Pancreas (tissue), 10 donors: ENCODE measurements around the gene PDGFA. TPM values are rescaled to one million over a fixed set of nuclear protein-coding genes. Genes with fewer than 3 reads are reported as not detected.

ENCODE experiments used
- ATAC-seq, 4 donors: fragments of 200-7000 bp; cut with Tn5 transposase; one replicate each; pipeline versions ENCODE4 v1.8.0 to v1.9.1; 2020; ENCODE audit warnings: mild to moderate bottlenecking in 4 of 4, moderate library complexity in 4 of 4
- DNase-seq, 6 donors: peaks; one replicate each; pipeline ENCODE4 v3.0.0-alpha.2; 2020
- FAIRE-seq: peaks from 2 replicates; lab custom pipeline; 2012; peaks lifted over from hg19 to GRCh38; lab: Jason Lieb, UNC
- H3K27ac ChIP-seq, 4 donors: fragments of 200-600 bp; sonication (generic); 1 replicate in 3 of 4; 2 replicates in 1 of 4; pipeline versions ENCODE4 v1.5.0 to v1.8.0; 2020
- H3K27me3 ChIP-seq, 4 donors: fragments of 200-600 bp; one replicate each; pipeline ENCODE4 v1.8.0; 2021
- H3K36me3 ChIP-seq, 3 donors: fragments of 200-600 bp; sonication (generic) in 1 of 3; one replicate each; pipeline versions ENCODE4 v1.5.0 to v1.8.0; 2020 to 2021
- H3K4me1 ChIP-seq, 3 donors: fragments of 200-600 bp; one replicate each; pipeline ENCODE4 v1.8.0; 2021
- H3K4me3 ChIP-seq, 4 donors: fragments of 200-600 bp; sonication (generic) in 2 of 4; one replicate each; pipeline versions ENCODE4 v1.5.0 to v1.8.0; 2020 to 2021
- H3K9me3 ChIP-seq, 4 donors: fragments of 200-600 bp; one replicate each; pipeline ENCODE4 v1.8.0; 2021
- CTCF ChIP-seq, 4 donors: fragments of 200-600 bp; sonication (generic) in 3 of 4; IDR thresholded peaks; one replicate each; pipeline versions ENCODE4 v1.5.0 to v1.8.0; 2021; ENCODE audit warnings: antibody characterized with exemption in 4 of 4
- WGBS, 2 donors: extraction: QIAGEN DNeasy Blood & Tissue Kit; methylation state at CpG; one replicate each; pipeline ENCODE4 v1.1.7; 2013; 5-methylcytosine and 5-hydroxymethylcytosine counted together
- intact Hi-C, 3 donors: fragments of 100-400 bp; cut with DNase I; formaldehyde crosslinking; loops; one replicate each; pipeline versions ENCODE4 v1.11.1 to v1.14.2; 2022
- polyA plus RNA-seq, 2 donors: library from polyadenylated mRNA; stranded (reverse); fragments of 200-250 nt; gene quantifications; one replicate each; pipeline ENCODE4 v1.2.3, GENCODE V29; 2013
- total RNA-seq, 6 donors: library from RNA; stranded (reverse); fragmentation: NEBNext Ultra II Directional in 4 of 6; extraction: Animal tissue kit (Norgen Biotek cat#: 25700) in 4 of 6; gene quantifications; one replicate each; pipeline versions ENCODE4 v1.2.1 to v1.2.4, GENCODE V29; 2021 to 2023
- donor health status: healthy with polysubstance abuse.
- donor health status: DM: no; HTN: no; CAD: no; lungs with moderate emphysema.
- donor health status: DM: no; HTN: no; CAD: no.
- donor health status: control.
- donor health status: control.
- donor health status: Bipolar disorder and iron deficiency.
- donor health status: DM: yes; HTN: yes; CAD: no.
- donor health status: DM: no; HTN: no; CAD: no.
- donor health status: DM: no; HTN: no; CAD: no.
- donor health status: DM: yes; HTN: yes; CAD: no.

PDGFA gene
- total and polyA plus RNA-seq, 8 donors, result 53.3 to 175 (median 65.6) TPM

GRCh38 chr7:474605-475424 lies 44.8 kb downstream of the PDGFA start:
- no peaks in the 10 kb centered on the region for H3K9me3 ChIP-seq
- 88 to 92% methylated on average over 23 of the region's 23 CpGs for WGBS, 2 donors
- TF ChIP-seq CTCF (IDR thresholded peaks at IDR 0.05), result no peak
- no peaks in the 10 kb centered on the region for H3K27me3 ChIP-seq
- no peaks in the 10 kb centered on the region for H3K4me1 ChIP-seq
- H3K36me3 ChIP-seq, result no peaks in the 10 kb centered on the region
- intact Hi-C loops, result no loop called here
- ATAC-seq, result no peak
- H3K4me3 ChIP-seq, result no peak overlapping the region
- no peak overlapping the region for H3K27ac ChIP-seq
- FAIRE-seq, result no peak
- DNase-seq, result peak in 2 of 6 donors; percentile 19 to 27

GRCh38 chr7:473870-474604 lies 45.6 kb downstream of the PDGFA start:
- no peak overlapping the region for H3K4me3 ChIP-seq
- intact Hi-C loops, result no loop called here
- H3K4me1 ChIP-seq, result no peaks in the 10 kb centered on the region
- no peak overlapping the region for H3K27ac ChIP-seq
- TF ChIP-seq CTCF (IDR thresholded peaks at IDR 0.05), result no peak
- ATAC-seq (no peak), DNase-seq (peak in 1 of 6 donors; percentile 27), FAIRE-seq (no peak)
- H3K9me3 ChIP-seq, result no peaks in the 10 kb centered on the region
- H3K36me3 ChIP-seq, result no peaks in the 10 kb centered on the region
- 82 to 85% methylated on average over 14 of the region's 14 CpGs for WGBS, 2 donors
- H3K27me3 ChIP-seq, result no peaks in the 10 kb centered on the region

GRCh38 chr7:473211-473734 lies 46.4 kb downstream of the PDGFA start:
- DNase-seq (peak in 2 of 6 donors; percentile 46 to 55), FAIRE-seq (no peak), ATAC-seq (no peak)
- 92 to 95% methylated on average over 18 of the region's 18 CpGs for WGBS, 2 donors
- Histone ChIP-seq H3K4me1 (no peaks in the 10 kb centered on the region), H3K36me3 (no peaks in the 10 kb centered on the region), H3K27me3 (no peaks in the 10 kb centered on the region), H3K9me3 (no peaks in the 10 kb centered on the region), H3K27ac (no peak overlapping the region), H3K4me3 (no peak overlapping the region)
- intact Hi-C loops, result no loop called here
- no peak for TF ChIP-seq CTCF (IDR thresholded peaks at IDR 0.05)

- 93 to 96% methylated on average over 4 of the region's 4 CpGs for WGBS, 2 donors
- no peak for TF ChIP-seq CTCF (IDR thresholded peaks at IDR 0.05)
Observed at GRCh38 chr7:472640-472957, 47.0 kb downstream of the PDGFA start.

More at GRCh38 chr7:472640-472957, 47.0 kb downstream of the PDGFA start:
- no peaks in the 10 kb centered on the region for H3K9me3 ChIP-seq
- no peak for FAIRE-seq
- H3K27ac ChIP-seq, result no peak overlapping the region
- no peaks in the 10 kb centered on the region for H3K4me1 ChIP-seq
- no peak for DNase-seq
- intact Hi-C loops, result no loop called here
- H3K36me3 ChIP-seq, result no peaks in the 10 kb centered on the region
- ATAC-seq, result no peak
- no peaks in the 10 kb centered on the region for H3K27me3 ChIP-seq
- no peak overlapping the region for H3K4me3 ChIP-seq
